GM13977 (cell line): ENCODE measurements around the gene TBC1D22A.

Source experiments
- DNase-seq: peaks from one replicate; pipeline ENCODE4 v3.0.0; 2012; ENCODE audit warnings: low spot score
- CTCF ChIP-seq: IDR thresholded peaks from 2 replicates; pipeline ENCODE4 v1.5.1; 2012; ENCODE audit warnings: mild to moderate bottlenecking, control low read depth; ENCODE audit not compliant: insufficient read depth; ENCODE audit errors: extremely low read depth, missing control alignments
- in situ Hi-C: fragments of 300-500 bp; cut with MboI; formaldehyde crosslinking; loops from one replicate; pipeline ENCODE4 v1.12.0; 2022; ENCODE audit warnings: low sequenced_read_pairs, low pct_unique_long_range_greater_than_20kb, mixed read lengths, inconsistent platforms; ENCODE audit not compliant: unreplicated experiment

TBC1D22A gene

GRCh38 chr22:47151064-47151463 is 388.6 kb downstream of the TBC1D22A start:
- no peak for DNase-seq
- no peak for TF ChIP-seq CTCF
- in situ Hi-C loops: no loop called here

- no peak for TF ChIP-seq CTCF
- no peak for DNase-seq
- in situ Hi-C loops: no loop called here
Measured at GRCh38 chr22:47151490-47151889, 389.0 kb downstream of the TBC1D22A start.

GRCh38 chr22:47152236-47152635 is 389.8 kb downstream of the TBC1D22A start:
- no peak for TF ChIP-seq CTCF
- in situ Hi-C loops: no loop called here
- DNase-seq: no peak

GRCh38 chr22:47152938-47153337 is 390.5 kb downstream of the TBC1D22A start:
- DNase-seq: no peak
- TF ChIP-seq CTCF: no peak
- in situ Hi-C loops: no loop called here

- no peak for DNase-seq
- no peak for TF ChIP-seq CTCF
- in situ Hi-C loops: no loop called here
Measured at GRCh38 chr22:47153854-47154525, 391.5 kb downstream of the TBC1D22A start.

GRCh38 chr22:47154621-47155081 is 392.2 kb downstream of the TBC1D22A start:
- no peak for DNase-seq
- in situ Hi-C loops: no loop called here
- TF ChIP-seq CTCF: no peak
